Renal cortex interstitium (tissue), 11 donors: ENCODE results near the gene STMN3. TPM values are rescaled to one million over a fixed set of nuclear protein-coding genes. Genes with fewer than 3 reads are reported as not detected.
"Not testable (repeated sequence)": the region's sequence is repeated elsewhere in the genome, so short reads cannot be mapped to it uniquely, and the experiment has no call there.

Source experiments
- DNase-seq, 11 donors: peaks; one replicate each; pipeline ENCODE4 v3.0.0-alpha.2; 2013; ENCODE audit warnings: low read depth in 9 of 11, low spot score in 4 of 11; ENCODE audit errors: extremely low read depth in 1 of 11
- polyA plus RNA-seq, 3 donors: library from polyadenylated mRNA; unstranded; fragments of 120-200 nt; gene quantifications; one replicate each; pipeline ENCODE4 v1.2.1, GENCODE V29; 2013; ENCODE audit not compliant: insufficient read length in 3 of 3

Gene STMN3
- polyA plus RNA-seq, 3 donors, result 20.7 to 36.7 (median 32.5) TPM

DNA sequence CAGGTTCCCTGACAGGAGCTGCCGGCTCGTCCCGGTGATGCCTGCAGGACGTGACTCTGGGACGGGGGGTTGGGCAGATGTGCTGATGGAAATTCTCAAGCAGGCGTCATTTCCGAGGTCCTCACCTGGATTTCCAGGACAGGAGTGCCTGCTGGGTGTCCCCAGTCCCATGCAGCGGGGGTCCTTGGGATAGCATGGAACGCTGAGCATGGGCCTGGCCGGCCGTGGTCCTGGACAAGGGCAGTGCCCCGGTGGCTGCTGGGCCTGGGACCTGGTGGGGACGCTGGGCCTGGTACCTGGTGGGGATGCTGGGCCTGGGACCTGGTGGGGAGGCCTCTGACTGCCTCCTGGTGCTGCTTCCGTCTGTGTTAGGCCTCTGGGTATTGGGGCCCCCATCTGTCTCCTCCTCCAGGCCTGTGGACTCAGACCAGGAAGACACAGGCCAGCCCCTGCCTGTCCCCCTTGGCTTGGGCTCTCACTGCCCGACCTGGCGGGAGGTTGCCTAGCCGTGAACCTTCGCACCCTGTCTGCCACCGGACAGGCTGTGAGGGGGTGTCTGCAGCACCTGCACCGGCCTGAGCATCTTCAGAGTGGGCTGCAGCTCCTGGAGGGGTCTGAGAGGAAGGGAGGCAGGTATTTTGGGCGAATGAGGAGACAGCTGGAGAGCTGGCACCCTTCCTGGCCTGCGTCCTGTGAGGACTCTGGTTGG lies 11.1 kb upstream of the STMN3 start:
- DNase-seq, result no peak

DNA sequence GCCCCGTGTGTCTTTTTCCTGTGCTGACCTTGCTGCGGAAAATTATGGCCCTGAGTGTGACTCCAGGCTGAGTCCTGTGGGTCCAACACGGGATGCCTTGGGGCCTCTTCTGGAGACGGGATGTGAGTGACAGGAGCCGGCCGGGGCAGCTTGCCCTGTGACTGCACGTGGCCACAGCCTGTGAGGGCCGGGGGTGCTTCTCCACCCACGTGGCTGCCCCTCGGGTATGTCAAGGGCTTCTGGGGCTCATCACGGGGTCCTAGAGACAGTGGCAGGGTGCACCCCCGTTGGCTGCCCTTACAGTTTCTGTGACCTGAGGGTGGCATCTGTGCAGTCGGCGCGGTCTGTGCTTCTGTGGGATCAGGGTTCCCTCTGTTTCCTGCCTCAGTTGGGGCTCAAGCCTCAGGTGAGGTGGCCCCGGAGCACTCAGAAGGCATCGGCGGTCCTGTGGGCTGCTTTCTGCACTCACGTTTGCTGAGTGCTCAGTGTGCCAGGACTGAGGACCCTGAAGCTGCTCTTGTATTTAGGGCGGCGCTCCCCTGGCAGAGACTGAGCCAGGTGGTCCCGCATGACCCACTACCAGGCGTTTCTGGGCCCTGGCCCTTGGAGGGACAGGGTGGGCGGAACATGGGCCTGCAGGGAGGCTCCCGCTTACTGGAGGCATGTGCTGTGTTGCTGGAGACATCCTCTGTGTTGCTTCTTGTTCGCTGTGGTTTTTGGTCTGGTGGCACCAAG lies 10.3 kb upstream of the STMN3 start:
- DNase-seq, result no peak

DNA sequence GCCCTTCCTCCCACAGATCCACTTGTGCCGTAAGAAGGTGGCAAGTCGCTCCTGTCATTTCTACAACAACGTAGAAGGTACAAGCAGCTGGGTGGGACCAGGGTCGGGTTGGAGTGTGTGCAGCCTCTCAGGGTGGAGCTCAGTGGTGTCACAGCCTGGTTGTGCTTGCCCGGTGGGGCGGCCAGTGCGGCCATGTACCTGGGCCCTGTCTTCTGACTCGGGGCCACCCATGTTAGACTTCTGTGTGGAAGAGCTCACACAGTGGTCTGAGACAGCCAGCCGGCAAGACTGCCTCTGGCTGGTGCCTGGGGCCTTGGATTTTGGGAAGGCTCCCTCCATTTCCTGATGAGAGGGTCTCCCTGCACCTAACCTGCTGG lies 9.6 kb upstream of the STMN3 start:
- DNase-seq, result no peak

DNA sequence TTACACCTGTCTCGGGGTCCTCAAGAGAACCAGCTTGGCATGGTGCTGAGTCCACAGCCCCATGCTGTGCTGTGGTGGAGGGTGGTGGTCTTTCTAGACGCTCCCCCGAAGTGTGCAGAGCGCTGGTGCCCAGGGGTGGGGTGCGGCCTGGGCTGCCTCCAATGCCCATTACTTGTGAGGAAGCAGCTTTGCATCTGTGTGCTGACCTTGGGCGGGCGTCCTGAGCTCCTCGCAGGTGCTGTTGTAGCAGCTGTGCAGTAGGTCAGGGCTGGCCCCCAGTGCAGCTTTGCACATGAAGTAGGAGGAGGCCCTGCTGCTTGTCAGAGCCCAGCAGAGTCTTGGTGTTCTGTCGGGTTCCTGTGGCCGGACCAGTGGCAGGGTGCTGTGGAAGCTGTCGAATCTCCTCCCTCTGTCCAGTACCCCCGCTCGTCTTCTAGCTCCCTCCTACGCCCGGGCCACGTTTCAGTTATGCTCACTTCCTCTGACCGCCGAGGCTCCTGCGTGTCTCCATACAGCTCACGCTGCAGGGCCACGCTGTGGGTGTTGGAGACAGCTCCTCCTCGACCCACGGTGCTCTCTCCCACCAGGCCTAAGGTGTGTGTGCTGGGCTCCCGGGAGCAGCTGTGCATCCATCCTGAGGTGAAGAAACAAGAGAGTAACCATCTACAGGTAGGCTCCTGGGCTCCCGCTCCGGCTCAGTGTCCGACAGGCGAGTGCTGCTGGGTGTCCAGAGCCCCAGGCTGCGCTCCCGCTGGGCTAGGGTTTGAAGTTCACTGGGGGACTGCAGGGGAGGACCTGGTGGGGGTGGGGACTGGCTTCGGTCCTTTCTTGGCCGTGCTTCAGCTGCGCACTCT lies 9.0 kb upstream of the STMN3 start:
- no peak for DNase-seq

DNA sequence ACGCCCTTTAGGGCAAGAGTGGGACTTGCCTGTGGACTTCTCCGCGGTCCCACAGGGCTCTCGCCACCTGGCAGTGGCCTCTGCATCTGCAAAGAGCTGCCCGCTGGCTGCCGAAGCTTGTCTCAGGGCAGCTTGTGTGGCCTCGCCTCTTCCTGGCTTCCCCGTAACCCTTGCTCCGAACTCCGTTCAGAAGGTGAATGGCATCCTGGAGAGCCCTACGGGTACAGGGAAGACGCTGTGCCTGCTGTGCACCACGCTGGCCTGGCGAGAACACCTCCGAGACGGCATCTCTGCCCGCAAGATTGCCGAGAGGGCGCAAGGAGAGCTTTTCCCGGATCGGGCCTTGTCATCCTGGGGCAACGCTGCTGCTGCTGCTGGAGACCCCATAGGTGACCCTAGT lies 7.9 kb upstream of the STMN3 start:
- DNase-seq, result no peak

DNA sequence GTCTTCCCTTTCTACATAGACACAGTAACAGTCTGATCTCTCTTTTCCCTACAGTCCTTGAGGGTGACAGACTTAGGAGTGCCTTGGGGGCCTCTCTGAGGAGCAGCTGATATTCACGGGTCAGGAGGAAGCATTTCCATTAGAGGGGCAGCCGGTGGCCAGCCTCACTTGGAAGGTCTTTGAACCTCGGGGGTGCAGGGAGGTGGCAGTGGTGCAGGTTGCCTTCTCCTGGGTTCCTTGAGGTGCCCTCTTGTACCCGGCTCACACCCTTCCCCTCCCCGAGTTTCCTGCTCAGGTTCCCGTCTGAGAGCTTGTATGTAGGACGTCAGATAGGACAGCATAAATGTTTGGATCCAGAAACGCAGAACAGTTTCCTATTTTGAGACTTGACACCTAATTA lies 7.4 kb upstream of the STMN3 start:
- DNase-seq, result no peak

DNA sequence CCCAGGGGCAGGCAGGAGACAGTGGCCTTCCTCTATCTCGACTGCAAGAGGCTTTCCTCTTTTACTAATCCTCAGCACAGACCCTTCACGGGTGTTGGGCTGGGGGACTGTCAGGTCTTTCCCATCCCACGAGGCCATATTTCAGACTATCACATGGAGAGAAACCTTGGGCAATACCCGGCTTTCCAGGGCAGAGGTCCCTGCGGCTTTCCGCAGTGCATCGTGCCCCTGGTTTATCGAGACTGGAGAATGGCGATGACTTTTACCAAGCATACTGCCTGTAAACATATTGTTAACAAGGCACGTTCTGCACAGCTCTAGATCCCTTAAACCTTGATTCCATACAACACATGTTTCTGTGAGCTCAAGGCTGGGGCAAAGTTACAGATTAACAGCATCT lies 7.0 kb upstream of the STMN3 start:
- not testable (repeated sequence) for DNase-seq

DNA sequence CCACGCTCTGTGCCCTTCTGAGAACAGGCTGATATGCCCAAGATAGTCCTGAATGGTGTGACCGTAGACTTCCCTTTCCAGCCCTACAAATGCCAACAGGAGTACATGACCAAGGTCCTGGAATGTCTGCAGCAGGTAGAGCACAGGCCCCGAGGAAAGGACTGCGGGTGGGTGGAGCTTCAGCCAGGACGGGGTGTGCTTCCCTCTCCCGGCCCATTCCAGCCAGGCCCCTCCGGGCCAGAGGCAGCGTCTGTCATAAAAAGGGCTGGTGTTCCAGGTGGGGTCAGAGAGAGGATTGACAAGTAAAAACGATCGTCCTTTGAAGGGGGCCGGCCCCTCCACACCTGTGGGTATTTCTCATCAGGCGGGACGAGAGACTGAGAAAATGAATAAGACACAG lies 6.1 kb upstream of the STMN3 start:
- no peak for DNase-seq

DNA sequence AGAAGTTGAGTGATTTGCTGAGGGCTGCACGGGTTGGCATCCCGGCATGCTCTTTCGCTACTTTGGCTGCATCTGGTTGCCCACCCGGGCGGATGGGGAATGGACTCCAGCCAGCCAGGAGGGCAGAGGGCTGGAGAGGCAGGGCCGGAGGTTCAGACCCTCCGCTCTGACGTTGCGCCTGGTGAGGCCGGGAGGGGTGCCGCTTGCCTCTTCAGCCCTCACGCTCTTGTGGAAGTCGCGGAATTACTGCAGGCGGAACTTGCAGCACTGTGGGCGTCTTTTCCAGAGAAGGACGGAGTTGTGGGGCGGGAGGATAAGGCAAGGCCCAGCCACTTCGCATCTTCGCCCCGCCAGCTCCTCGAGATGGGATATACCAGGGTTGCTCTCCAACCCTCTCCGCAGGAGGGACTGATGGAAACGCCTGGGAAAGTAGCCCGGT lies 5.5 kb upstream of the STMN3 start:
- DNase-seq, result no peak

DNA sequence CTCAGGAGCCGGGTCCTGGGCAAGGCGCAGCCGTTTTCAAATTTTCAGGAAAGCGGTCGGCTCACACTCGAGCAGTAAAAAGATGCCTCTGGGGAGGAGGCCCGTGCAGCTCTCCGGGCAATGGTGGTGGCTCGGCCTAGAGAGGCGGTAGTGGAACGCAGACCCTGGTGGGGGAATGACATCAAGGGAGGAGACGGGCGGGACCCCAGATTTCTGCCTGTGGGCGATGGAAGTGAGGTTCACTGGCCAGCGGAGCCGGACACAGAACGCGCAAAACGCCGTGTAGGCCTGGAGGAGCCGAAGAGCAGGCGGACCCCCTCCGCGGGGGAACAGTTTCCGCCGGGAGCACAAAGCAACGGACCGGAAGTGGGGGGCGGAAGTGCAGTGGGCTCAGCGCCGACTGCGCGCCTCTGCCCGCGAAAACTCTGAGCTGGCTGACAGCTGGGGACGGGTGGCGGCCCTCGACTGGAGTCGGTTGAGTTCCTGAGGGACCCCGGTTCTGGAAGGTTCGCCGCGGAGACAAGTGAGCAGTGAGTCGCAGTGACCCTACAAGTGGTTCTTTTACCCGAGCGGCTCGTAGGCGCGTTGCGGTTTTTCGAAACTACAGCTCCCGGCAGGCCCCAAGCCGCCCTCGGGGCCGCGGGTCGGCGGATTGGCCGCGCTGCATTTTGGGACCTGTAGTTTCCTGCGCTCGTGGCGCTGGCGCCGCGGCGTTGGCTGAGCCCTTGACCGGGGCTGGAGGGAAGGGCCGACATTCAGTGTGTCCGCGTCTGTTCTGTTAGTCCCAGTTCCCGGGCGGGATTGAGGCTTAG lies 4.9 kb upstream of the STMN3 start, which contains the start of gene RTEL1:
TSS of gene RTEL1 (plus strand) at position 376 of the 812 bp plus-strand sequence. CDS start 1,091 bp downstream, outside the sequence.
- DNase-seq, result peak; percentile 72 to 97 (median 88)

DNA sequence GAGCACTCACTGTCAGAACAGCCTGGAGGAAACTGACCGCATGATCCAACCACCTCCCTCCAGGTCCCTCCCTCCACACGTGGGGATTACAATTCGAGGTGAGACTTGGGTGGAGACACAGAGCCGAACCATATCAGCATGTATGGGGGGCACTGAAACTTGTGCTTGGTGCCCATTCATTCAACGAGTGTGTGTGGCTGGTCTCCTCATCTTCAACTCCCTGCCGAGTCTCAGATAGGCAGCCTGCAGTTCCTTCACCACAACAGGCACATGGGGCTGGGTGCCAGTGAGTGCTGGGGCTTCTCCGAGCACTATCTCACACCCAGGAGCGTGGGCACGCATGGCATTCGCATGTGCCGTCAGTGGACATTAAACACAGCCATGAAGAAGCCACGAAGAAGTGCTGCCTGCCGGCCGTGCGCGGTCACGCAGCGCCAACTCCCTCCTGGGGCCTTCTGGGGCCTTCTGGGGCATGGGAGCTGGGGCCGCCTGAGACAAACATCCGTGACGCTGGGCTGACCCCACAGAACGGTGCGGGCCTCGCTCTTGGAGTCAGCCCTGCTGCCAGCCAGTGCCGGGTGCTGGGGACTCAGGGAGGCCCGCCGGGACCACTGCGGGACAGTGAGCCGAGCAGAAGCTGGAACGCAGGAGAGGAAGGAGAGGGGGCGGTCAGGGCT lies 4.2 kb upstream of the STMN3 start:
- peak in 1 of 11 donors; percentile 19 for DNase-seq

DNA sequence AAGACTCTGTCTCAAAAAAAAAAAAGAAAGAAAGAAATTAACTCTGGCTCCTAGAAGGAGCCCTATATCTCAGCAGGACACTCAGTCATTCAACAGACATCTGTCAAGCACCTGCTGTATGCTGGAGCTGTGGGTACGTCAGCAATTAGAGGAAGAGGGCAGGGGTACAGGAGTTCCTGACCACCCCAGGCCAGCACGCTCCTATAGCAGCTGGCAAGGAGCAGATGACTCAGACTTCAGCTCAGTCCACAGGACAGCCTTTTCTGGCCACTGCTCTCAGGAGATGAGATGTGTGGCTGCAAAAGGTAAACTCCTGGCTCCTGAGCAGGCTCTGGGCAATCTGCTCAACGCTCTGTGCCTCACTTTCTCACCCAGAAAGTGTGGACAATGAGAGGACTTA lies 3.2 kb upstream of the STMN3 start:
- no peak for DNase-seq

DNA sequence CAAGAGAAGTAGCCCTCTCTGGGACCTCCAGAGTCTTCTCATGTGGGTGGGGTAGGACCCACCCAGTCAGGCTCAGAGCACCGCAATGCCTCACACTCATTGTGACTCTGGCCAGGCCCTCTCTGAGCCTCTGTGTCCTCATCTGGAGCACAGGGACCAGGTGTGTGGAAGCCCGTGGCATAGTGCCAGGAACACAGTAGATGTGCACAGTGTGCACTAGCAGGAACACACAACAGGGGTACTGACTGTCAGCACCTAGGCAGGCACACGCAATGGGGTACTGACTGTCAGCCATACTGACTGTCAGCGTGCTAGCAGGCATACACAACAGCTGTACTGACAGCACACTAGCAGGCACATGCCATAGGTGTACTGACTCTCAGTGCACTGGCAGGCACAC lies 2.0 kb upstream of the STMN3 start:
- no peak for DNase-seq

DNA sequence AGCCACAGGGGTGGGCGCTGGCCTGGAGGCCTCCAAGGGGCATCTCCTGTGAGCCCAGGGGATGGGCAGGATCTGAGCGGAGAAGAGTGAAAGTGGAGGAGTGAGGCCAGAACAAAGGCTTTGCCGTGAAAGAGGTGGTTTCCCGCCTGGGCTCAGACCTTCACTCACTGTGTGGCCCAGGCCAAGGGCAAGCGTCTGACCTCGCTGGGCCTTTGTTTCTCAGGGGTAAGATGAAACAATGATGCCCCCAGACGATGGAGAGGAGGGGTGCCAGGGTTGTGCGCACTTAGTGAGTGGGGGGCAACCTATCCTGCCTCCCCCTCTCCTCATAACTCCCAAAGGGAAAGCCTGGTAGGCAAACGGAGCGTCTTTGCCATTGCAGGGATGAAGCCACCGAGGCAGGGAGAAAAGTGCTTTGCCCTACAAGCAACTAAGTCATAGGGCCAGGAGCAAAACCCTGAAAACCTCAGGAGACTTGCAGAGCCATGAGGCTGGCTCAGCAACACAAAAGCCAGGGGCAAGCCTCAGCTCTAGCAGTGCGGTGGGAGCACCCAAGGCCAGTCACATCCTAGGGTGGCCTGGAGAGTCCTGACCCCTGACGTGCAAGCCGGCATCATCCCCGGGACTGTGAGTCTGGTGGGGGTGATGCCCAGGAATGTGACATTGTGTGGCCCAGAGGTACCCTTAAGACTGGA lies 897 bp upstream of the STMN3 start:
- no peak for DNase-seq

DNA sequence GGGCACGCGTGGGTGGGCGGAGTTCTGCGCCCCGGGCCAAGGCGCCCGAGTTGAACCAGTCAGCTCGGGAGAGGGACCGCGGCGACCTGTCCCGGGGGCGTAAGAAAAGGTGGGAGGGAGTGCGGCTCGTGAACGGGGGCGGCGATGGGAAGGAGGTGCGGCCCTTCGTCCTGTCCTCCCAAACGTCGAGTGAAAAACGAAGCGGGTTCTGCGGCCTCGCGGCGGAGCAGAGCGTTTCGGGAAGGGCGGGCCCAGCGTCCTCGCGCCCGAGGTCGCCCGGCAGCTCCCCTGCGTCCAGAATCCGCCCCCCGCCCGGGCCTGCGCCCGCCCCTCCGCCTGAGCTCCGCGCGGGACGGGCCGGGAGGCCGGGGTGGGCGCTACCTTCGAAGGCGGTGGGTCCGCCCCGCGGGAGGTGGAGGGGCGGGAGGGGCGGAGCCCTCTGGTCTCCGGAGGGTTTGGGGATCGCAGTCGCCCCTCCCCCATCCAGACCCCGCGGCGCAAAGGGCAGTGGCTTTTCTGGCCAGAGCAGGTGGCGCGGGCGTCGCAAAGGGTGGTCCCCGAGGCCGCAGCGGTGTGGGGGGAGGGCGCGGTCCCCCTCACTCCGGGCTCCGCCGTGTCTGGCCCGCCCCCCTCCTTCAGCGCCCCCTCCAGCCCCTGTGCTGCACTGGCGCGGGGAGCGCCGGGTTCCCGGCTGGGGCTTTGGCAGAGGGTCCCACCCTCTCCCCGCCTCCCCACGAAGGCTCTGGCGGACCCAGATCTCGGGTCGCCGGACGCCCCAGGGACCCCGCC lies 838 bp downstream of the STMN3 start:
- peak in 2 of 11 donors; percentile 27 to 33 for DNase-seq

DNA sequence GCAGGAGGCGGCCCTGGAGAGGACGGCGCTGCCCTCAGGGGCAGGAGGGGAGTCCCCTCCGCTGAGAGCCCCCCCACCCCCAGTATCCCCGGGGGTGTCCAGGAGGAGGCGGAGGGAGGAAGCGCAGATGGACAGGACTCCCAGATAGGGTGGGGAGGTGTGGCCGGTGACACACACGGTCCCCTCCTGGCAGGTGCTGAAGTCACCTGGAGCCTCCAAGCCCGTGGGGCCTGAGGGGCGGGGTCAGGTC lies 1.4 kb downstream of the STMN3 start:
- DNase-seq, result no peak

DNA sequence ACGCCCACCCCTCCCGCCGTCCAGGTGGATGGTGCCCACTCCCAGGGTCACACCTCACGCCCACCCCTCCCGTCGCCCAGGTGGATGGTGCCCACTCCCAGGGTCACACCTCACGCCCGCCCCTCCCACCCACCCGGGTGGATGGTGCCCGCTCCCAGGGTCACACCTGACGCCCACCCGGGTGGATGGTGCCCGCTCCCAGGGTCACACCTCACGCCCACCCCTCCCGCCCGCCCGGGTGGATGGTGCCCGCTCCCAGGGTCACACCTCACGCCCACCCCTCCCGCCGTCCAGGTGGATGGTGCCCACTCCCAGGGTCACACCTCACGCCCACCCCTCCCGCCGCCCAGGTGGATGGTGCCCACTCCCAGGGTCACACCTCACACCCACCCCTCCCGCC lies 2.7 kb downstream of the STMN3 start:
- not testable (repeated sequence) for DNase-seq
